HepG2 (cell line): ENCODE results near the gene ECSCR.

Source experiments
- AKAP8 ChIP-seq: sonication (generic); formaldehyde crosslinking; IDR thresholded peaks from 2 replicates; pipeline ENCODE4 v1.5.1; 2020; ENCODE audit warnings: mild to moderate bottlenecking, missing genetic modification reagents
- CBX5 ChIP-seq: sonication (generic); formaldehyde crosslinking; IDR thresholded peaks from 2 replicates; pipeline ENCODE4 v1.4.0; 2020; ENCODE audit warnings: missing genetic modification reagents, borderline replicate concordance
- FOXP4 ChIP-seq: sonication (generic); formaldehyde crosslinking; IDR thresholded peaks from 2 replicates; pipeline ENCODE4 v1.4.0; 2020; ENCODE audit warnings: missing genetic modification reagents
- KAT8 ChIP-seq: IDR thresholded peaks from 2 replicates; pipeline ENCODE4 v1.6.1; 2016; ENCODE audit warnings: missing genetic modification reagents, missing compliant biosample characterization
- THRA ChIP-seq: sonication (generic); formaldehyde crosslinking; IDR thresholded peaks from 2 replicates; pipeline ENCODE4 v1.4.0; 2020; ENCODE audit warnings: missing genetic modification reagents, borderline replicate concordance

- TF ChIP-seq AKAP8 (no peak), CBX5 (CRISPR knock-in tag) (0 out of 2 replicates have a peak, but pooled peaks have one; percentile 20), THRA (CRISPR knock-in tag) (no peak), KAT8 (CRISPR knock-in tag) (peak; percentile 70), FOXP4 (CRISPR knock-in tag) (no peak)
These were observed 23.3 kb downstream of the ECSCR start, which contains the start of gene DNAJC18 for GRCh38 chr5:139439013-139439903.
